ENCODE results near the gene SLAIN2.

Gene SLAIN2

DNA sequence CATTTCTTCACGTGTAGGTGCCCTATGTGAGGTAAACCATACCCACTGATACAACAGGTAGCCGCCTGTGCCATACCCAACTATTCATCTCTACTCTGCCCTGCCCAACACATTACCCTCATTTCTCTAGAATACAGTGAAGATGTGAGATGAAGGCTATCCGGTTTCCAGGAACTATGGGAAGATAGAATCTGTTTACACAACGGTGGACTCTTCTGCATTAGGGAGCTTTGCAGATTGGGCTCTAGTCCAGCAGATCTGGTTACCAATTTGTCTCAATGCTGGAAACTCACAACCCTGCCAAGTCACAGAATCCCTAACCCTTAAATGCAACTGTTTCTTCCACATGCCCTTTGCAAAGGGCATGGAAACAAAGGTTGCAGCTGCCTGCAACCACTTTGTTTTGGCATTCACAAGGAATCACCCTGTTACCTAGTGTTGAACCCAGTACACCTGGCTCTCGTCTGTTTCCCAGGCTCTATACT is 6.4 kb upstream of the SLAIN2 start:
- no peak for DNase-seq

DNA sequence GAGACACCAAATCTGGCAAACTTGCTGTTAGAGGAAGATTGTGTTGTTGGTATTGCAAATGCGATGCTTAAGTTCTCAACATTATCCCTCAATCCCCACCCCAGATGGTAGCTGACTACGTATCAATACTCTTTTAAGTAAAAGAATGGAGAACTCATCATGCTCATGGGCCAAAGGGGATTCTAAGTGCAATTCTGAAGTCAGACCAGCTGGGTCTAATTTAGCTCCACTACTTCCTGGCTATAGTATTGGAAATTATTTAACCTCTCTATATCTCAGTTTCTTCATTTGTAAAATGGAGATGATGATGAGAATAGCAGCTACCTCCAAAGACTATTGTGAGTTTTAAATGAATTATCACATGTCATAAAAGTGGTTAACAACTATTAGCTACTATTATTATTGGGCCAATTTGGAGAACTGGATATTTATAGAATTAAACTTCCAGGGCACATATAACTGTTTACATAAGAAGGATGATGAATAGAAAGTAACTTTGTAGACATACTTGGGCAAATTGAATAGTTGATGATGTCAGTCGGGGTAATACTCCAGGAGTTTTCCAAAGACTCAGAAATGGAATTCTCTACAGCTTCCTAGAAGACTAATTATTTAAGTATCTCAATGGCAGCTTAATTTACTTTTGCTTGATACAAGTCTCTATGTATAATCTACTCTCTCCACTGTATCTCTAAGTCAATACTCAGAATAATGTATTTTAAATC is 5.0 kb upstream of the SLAIN2 start:
- no peak for DNase-seq

DNA sequence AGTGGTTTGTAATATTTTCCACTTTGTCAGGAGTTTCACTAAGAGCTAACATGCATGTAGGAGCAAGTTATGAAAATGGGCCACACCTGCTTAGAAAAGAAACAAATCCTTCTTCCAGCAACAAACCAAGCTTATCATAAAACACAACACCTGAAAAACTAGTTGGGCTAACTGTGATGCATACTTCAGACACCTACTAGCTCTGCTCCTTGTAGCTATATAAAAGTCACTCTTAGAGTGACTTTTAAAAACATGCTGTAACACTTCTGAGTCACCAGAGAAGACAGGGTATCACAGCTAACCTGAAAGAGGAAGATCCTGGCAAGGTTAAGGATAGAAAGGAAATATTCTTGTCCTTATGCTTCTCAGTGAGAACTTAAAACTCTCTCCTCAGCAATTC is 3.6 kb upstream of the SLAIN2 start:
- no peak for DNase-seq

DNA sequence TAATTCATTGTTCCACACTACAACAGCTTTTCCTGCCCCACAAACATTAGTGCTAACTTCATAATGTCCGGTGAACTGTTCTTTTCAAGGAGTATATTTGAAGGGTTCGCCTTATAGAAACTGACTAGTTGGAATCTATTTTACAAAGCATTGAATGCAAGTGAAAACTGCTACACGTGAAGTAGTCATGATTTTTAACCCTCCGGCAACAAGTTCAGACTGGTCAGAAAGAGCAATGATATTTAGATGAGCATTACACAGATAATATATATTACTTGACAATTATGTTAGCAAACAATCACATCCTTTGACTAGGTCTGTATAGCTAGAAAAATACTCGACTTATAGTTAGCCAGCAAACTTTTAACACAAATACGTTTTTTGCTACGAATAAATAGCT is 1.7 kb upstream of the SLAIN2 start:
- no peak for DNase-seq

DNA sequence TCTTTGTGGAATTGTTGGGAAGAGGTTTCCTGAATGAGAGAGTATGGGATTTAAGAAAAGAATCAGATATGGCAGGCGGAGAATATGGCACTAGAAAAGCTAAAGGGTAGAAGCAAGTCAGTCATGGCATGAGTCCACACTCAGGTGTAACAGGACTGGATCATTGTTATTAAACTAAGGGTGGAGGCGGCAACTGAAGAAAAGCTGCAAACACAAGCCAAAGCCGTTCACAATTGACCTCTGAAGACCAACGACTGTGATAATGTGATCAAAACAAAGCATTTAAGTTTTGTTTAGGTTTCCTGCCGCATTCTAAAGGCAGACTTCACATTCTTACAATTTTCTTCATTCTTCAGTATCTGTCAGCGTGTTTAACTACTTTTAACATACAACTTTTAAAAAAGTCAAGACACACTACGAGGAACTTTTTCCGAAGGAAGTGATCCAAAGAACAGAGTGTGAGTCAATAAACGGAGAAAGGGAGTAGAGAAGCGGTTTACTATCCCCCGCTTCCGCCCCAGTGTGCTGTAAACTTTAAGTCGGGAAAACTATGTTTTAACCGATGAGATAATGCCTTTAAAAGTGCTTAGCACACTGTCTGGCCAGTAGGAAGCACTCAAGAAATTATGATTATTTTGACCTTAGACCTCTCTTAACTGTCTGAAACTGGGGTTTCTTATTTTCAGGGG is 909 bp upstream of the SLAIN2 start:
- DNase-seq, result no peak

DNA sequence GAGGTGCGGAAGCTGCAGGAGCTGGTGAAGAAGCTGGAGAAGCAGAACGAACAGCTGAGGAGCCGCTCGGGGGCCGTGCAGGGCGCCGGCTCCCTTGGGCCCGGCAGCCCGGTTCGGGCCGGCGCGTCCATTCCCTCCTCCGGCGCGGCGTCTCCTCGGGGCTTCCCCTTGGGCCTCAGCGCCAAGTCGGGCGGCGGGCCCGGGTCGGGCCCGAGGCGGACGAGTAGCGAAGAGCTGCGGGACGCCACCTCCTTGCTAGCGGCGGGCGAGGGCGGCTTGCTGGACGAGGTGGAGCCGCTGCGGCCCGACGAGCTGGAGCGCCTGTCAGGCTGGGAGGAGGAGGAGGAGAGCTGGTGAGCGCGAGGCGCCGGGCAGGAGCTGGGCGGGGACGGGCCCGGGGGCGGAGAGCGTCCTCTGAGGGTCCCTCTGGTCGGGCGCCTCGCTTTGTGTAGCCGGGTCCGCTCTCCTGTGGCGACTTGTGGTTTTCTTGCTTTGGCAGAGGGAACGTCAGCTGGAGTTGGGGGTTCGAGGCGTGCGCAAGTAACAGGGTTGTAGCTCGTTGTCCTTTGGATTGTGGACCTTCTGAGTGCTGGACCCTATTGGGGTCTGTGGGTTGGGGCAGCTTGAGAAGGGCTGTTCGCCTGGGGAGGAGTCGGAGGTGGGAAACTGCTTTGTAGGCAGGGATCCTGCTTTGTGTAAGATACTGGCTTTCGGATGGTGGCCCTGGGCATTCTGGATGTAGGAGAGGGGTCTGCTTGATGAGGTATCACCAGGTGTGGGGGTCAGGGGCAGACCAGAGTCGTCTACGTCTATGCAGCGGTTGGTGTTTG is 662 bp downstream of the SLAIN2 start:
- peak; percentile 9 for DNase-seq

DNA sequence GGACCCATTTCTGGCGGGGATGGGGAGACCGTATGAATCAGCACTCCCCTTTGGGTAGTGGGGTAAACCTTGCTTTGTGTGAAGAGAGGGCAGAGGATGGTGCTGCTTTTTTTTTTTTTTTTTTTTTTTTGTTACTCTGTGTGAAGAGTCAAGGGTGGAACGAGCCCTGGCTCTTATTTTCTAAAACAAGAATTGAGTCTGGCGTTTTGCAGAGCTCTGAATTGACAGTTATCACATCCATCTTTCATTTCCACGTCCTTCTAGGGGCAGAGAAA is 1.2 kb downstream of the SLAIN2 start:
- DNase-seq, result no peak

DNA sequence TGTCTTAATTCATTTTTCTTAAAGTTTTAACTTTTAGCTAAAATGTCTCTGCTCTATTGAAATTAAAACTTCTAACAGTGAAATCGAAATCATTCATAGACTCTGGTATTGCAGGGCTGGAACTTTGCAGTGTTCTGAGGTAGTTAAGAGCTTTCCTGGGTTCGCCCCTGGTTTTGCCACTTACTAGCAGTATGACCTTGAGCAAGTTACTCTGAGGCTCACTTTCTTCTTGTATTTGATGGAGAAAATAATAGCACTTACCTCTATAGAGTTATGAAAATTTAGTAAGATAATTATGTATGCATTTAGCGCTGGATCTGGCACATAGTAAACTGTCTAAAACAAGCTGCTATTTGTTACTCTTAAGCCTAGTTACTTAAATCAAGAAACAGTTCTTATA is 1.7 kb downstream of the SLAIN2 start:
- DNase-seq, result no peak

DNA sequence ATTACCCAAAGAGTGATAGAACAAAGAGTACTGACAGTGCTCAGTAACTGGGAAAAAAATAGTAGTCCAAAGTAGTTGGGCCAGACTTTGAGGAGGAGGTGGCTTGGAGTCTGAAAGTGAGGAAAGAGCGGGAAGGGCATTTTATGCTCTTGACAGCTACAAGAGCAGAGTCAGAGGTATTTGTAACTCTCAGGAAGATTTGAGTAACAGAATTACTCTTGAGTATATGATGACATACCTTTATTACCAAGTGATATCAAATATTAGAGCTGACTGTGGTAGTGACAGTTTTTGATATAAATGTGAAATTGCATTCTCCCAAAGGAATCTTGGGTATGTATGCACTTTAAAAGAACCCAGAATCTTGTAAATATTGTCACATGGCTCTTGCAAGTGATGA is 2.2 kb downstream of the SLAIN2 start:
- no peak for DNase-seq

DNA sequence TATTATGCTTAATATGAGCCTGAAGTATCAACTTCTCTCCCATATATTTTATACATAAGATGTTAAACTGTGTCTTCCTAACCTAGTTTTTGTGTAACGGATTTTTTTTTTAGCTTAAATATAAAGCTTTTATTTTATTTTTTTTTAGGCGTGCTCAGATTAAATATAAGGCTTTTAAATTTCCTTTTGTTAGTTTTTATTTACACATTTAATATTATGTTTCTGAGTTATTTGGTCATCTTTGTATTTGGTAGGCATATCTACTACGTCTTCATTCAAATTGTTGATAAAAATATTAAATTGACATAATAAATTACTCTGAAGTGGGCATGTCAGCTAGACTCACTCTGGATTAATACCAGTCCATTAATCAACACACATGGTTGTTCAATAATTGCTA is 4.2 kb downstream of the SLAIN2 start:
- no peak for DNase-seq

DNA sequence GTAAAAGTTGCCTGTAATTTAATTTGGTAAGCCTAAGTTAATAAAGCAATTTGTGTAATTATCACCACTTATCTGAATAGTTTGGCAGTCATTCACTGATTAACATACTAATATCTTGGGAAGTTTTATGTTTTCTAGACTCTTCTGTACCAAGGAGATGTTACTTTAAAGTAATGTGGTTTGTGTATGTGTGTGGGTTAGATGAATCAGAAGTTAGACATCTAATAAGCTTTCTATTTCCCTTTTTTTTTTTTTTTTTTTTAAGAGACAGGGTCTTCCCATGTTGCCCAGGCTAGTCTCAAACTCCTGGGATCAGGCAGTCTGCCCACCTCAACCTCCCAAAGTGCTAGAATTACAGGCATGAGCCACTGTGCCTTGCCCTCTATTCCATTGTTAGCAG is 5.3 kb downstream of the SLAIN2 start:
- DNase-seq, result no peak

DNA sequence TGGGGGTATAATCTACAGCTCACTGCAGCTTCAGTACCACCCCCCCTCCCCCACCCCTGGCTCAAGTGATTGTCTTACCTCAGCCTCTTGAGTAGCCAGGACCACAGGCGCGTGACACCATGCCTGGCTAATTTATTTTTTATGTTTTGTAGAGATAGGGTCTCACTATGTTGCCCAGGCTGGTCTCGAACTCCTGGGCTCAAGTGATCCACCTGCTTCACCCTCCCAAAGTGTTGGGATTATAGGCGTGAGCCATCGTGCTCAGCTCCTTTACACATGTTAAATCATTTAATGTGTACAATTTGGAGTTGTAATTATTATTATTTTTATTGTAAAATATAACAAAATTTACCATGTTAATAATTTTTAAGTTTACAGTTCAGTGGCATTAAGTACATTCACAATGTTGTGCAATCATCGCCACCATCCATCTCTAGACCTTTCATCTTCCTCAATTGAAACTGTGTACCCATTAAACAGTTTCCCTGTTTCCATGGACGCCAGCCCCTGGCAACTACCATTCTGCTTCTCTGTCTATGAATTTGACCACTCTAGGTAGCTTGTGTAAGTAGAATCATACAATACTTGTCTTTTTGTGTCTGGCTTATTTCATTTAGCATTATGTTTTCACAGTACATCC is 6.1 kb downstream of the SLAIN2 start:
- DNase-seq, result no peak

DNA sequence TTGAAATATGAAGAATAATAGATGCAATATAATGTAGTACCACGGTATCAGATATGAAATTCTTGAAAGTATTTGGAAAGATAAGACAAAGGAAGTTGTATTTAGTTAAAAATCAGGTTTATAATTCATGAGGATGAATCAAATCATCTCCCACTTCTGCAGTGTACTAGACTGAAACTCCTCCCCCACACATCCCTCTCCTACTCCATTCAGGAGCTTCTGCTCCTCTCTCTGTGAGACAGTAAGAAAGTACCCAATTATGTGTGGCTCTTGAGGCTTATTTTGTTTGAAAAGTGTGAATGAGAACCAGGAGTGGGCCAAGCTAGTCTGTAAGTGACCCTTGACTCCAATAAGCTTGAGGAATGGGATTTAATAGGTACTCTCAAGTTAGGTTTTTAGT is 9.5 kb downstream of the SLAIN2 start:
- DNase-seq, result no peak

DNA sequence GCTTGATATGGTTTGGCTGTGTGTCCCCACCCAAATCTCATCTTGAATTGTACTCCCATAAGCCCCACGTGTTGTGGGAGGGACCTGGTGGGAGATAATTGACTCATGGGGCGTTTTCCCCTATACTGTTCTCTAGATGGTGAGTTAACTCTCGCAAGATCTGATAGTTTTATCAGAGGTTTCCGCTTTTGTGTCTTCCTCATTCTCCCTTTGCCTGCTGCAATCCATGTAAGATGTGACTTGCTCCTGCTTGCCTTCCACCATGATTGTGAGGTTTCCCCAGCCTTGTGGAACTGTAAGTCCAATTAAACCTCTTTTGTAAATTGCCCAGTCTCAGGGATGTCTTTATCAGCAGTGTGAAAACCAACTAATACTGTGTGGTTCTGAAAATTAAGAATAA is 11.5 kb downstream of the SLAIN2 start:
- DNase-seq, result no peak

DNA sequence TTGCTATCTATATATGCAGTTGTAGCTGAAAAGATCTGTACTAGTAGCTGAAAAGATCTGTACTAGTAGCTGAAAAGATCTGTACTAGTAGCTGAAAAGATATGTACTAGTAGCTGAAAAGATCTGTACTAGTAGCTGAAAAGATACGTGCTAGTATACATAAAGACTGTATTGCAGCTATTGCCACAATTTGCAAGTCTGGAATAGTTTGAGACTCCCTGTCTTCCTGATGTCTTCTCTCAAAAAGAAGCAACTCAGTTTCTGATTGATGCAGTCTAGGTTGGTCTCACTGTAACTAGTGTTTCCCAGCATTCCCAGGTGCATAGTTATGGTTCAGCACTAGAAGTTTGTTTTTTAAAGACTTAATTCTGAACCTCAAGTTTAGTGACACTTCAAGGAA is 15.0 kb downstream of the SLAIN2 start:
- no peak for DNase-seq

DNA sequence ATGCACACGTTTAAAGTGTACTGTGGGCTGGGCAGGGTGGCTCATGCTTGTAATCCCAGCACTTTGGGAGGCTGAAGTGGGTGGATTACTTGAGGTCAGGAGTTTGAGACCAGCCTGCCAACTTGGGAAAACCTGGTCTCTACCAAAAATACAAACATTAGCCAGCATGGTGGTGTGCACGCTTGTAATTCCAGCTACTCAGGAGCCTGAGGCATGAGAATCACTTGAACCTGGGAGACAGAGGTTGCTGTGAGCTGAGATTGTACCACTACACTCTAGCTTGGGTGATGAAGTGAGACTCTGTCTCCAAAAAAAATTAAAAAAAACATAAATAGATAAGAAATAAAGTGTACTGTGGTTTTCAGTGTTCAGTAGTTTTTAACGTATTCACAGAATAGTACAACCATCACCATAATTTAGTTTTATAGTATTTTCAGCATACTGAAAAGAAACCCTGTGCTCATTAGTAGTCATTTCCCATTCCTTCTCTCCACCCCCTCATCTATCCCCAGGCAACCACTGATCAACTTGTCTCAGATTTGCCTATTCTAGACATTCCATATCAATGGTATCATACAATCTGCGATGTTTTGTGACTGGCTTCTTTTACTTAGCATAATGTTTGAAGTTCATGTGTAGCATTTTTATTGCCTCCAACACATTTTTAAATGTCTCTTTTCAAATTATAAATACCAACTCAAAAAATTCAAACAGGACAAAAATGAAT is 19.1 kb downstream of the SLAIN2 start:
- no peak for DNase-seq

DNA sequence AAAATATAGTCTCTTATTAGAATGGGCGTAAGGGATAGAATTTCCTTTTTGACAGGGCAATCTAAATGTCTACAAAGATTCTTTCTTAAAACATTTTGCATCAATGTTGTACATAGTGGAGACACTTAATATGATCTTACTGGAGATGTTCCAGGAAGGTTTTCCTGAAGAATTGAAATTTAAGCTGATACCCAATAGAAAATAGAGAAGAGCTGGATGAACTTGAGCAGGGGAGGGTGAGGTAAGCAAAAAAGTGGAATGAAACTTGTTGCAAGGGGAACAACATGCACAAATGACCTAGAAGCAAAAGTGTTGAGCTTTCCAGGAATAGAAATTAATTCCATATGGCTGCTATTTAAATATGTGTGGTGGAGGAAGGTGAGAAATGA is 19.7 kb downstream of the SLAIN2 start:
- DNase-seq, result no peak

DNA sequence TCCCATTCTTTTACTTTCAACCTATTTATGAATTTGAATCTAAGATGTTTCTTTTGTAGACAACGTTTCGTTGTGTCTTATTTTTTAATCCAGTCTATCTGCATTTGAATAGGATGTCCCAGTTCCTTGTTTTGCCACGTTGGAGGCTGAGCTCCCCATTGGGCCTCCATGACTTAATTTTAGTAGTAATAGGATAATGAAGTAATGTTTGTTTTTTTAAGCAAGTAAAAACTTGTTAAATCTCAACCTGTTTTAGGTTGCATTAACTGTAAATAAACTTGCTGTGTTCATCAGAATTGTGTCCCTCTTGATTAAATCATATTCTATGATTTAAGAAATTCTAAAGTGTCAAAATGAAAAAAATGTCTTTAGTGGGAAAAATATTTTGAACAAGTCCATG is 25.3 kb downstream of the SLAIN2 start:
- DNase-seq, result no peak

DNA sequence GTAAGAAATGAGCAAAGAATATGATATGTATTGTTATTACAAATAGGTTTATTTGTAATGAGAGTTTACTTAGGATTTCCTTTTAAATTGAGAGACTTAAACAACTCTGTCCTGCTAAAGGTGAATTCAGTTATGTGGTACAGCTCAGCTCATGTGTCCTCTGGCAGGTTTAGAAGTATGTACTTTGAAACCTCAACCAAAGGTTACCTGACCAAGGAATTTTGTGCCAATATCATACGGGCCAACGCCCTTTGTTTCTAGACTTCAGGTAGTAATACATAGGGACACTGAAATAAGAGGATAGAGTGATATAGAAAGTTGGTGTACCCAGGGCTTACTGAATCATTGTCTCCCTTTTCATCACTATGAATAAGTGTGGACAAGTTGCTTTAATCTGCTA is 25.7 kb downstream of the SLAIN2 start:
- no peak for DNase-seq

DNA sequence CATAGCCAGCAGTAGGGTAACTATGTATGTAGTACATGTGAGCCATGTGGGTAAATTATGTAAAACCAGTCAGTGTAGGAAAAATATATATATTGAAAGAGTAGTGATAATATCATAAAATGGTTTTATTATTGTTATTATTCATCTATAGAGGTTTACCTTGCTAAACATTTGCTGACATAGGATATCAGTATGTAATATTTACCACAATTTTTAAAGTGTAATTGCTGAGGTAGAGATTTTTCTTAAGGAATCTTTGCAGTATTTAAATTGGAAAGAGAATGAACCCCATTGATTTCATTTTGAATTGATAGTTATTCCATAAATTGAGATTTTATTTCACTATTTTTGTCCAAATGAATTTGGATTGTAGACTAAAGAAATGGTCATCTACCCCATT is 27.1 kb downstream of the SLAIN2 start:
- DNase-seq, result no peak

DNA sequence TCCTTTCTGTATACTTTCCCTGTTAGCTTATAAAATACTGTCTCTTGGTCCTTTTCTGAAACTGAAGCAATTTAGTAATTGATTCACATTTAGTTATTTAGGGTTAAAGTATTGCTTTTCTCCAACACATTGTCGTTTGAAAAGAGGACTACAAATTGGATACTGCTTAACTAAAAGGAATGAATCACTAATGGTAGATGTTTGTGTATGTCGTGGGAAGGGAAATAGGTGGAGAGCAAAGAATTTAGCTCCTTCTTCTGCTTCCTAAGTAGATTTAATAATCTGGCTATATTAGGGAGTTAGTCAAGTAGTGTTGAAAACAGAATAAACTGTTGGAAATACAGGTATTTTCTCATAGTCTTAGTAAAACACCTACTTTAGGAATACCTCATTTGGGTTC is 27.9 kb downstream of the SLAIN2 start:
- no peak for DNase-seq

DNA sequence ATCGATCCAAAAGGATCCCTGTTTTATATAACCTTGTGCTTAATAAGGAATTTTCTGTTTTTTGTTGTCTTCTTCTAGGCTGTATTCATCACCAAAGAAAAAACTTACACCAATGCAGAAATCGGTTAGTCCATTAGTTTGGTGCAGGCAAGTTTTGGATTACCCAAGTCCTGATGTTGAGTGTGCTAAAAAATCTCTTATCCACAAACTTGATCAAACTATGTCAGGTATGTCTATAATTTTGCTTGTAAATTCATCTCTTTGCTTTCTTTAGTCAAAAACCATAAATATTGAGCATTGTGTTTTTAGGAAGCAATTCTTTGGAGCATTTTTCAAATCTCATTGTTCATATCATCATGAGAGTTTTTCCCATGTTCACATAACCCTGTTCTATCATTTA is 28.4 kb downstream of the SLAIN2 start:
- no peak for DNase-seq

Measured in cortex of kidney (tissue), 1 donor.